ENCODE data around the gene VCPKMT.

GRCh38 chr14:50116966-50117365 lies 594 bp upstream of the VCPKMT start:
- no peak for TF ChIP-seq EZH2phosphoT487 (IDR thresholded peaks at IDR 0.05)
- TF ChIP-seq CTCF (IDR thresholded peaks at IDR 0.05): no peak
- TF ChIP-seq EZH2 (IDR thresholded peaks at IDR 0.05): no peak

Data from neural progenitor cell (in vitro differentiated cells).